ENCODE results near the gene PPFIBP2. TPM values are rescaled to one million over a fixed set of nuclear protein-coding genes. Genes with fewer than 3 reads are reported as not detected.

PPFIBP2 gene
- total RNA-seq, 1 donor from 2014 or later = 8.7 TPM

DNA sequence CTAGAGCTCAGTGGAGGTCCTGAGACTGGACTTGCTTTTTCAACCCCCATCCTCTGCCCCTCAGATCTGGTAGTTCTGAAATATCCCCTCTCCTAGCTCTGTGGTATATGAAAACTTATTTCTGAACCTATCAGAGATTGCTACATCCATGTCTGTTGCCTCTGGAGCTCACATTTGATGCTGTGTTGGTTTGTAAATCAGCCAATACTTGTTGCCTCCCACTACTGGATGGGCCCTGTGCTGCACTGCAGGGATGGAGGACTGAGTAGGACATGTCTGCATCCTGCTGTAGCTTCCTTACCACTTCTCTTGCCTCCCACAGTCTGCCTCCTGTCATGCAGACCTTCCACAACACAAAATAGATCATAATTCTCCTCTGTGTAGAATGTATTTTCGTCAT lies 23.3 kb upstream of the PPFIBP2 start:
- Histone ChIP-seq H4K20me1 (ENCODE audit: low read depth) (no peaks in the 10 kb centered on the region), H3K9me3 (ENCODE audit: low read depth) (no peaks in the 10 kb centered on the region), H3F3A (ENCODE audit: low read depth) (no peaks in the 10 kb centered on the region), H3K79me2 (ENCODE audit: low read depth) (no peaks in the 10 kb centered on the region), H3K4me3 (no peak overlapping the region), H3K27me3 (no peaks in the 10 kb centered on the region), H2AFZ (replicated peaks) (no peak overlapping the region), H3K4me1 (no peaks in the 10 kb centered on the region), H3K4me2 (no peak overlapping the region), H3K27ac (no peak overlapping the region), H3K36me3 (no peaks in the 10 kb centered on the region), H3K9ac (no peak overlapping the region)
- no peaks in the 10 kb centered on the region for H3K36me3 Mint-ChIP-seq
- no peak overlapping the region for H3K4me3 Mint-ChIP-seq
- H3K4me1 Mint-ChIP-seq = peaks cover 8% of the 10 kb centered on the region
- H3K9me3 Mint-ChIP-seq = no peaks in the 10 kb centered on the region
- no peak for DNase-seq (ENCODE audit: low spot score)
- TF ChIP-seq, protein P1, sequence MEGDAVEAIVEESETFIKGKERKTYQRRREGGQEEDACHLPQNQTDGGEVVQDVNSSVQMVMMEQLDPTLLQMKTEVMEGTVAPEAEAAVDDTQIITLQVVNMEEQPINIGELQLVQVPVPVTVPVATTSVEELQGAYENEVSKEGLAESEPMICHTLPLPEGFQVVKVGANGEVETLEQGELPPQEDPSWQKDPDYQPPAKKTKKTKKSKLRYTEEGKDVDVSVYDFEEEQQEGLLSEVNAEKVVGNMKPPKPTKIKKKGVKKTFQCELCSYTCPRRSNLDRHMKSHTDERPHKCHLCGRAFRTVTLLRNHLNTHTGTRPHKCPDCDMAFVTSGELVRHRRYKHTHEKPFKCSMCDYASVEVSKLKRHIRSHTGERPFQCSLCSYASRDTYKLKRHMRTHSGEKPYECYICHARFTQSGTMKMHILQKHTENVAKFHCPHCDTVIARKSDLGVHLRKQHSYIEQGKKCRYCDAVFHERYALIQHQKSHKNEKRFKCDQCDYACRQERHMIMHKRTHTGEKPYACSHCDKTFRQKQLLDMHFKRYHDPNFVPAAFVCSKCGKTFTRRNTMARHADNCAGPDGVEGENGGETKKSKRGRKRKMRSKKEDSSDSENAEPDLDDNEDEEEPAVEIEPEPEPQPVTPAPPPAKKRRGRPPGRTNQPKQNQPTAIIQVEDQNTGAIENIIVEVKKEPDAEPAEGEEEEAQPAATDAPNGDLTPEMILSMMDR (IDR thresholded peaks at IDR 0.05) = no peak
- TF ChIP-seq EZH2phosphoT487 (IDR thresholded peaks at IDR 0.05) = no peak
- TF ChIP-seq EZH2 (IDR thresholded peaks at IDR 0.05) = no peak
- H3K27ac Mint-ChIP-seq = no peak overlapping the region
- H3K27me3 Mint-ChIP-seq (ENCODE audit: insufficient read depth, low read depth) = peaks cover 4% of the 10 kb centered on the region

DNA sequence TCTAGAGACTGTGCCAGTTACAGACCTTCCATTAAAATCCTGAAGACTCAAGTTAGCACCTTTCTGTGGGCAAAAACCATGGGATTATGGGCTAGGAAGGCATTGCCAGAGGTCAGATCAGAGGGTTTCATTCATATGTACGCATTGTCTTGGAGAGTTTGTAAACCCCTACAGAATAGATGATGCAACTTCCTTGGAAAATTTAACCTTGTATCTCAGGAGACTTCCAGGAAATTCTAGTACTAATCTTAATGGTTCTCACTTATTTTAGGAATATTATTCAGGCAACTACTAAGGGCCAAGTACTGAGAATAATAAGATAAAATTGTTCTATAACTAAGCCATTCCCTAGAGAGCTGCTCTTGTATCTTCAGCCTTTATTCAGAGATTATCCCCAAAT lies 21.5 kb upstream of the PPFIBP2 start:
- Mint-ChIP-seq H3K9me3 (no peaks in the 10 kb centered on the region), H3K27ac (no peak overlapping the region)
- no peak overlapping the region for H2AFZ ChIP-seq (replicated peaks)

DNA sequence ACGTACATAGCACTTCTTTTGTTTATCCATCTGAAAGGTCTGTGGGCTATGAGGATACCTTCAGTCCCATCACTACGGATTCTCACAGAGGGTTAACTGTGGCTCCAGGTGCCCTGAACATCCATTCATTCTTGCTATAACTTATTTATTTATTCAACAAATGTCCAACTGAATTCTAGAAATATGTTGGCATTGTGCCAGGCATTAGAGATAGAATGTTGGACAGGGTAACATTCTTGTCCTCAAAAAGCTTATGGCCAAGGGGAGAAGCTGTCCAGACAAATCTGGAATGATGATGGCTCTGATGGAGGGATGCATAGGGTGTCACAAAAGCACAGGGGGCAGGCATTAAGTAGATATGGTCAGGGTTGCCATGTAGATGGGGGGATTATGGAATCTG lies 20.1 kb upstream of the PPFIBP2 start:
- peaks cover 4% of the 10 kb centered on the region for H3K27me3 Mint-ChIP-seq (ENCODE audit: insufficient read depth, low read depth)
- peaks cover 8% of the 10 kb centered on the region for H3K4me1 Mint-ChIP-seq
- no peaks in the 10 kb centered on the region for H3F3A ChIP-seq (ENCODE audit: low read depth)
- no peaks in the 10 kb centered on the region for H3K36me3 Mint-ChIP-seq
- H3K27me3 ChIP-seq = no peaks in the 10 kb centered on the region
- no peaks in the 10 kb centered on the region for H3K9me3 ChIP-seq (ENCODE audit: low read depth)
- H3K27ac ChIP-seq = no peak overlapping the region
- H2AFZ ChIP-seq (replicated peaks) = no peak overlapping the region
- H3K36me3 ChIP-seq = no peaks in the 10 kb centered on the region
- H3K4me3 ChIP-seq = no peak overlapping the region
- DNase-seq (ENCODE audit: low spot score) = no peak
- TF ChIP-seq, protein P1 (IDR thresholded peaks at IDR 0.05) = no peak
- TF ChIP-seq EZH2phosphoT487 (IDR thresholded peaks at IDR 0.05) (no peak), EZH2 (IDR thresholded peaks at IDR 0.05) (no peak)
- no peak overlapping the region for H3K27ac Mint-ChIP-seq
- H3K4me1 ChIP-seq = no peaks in the 10 kb centered on the region
- H3K4me3 Mint-ChIP-seq = no peak overlapping the region
- H4K20me1 ChIP-seq (ENCODE audit: low read depth) = no peaks in the 10 kb centered on the region
- no peak overlapping the region for H3K9ac ChIP-seq
- no peaks in the 10 kb centered on the region for H3K9me3 Mint-ChIP-seq
- H3K79me2 ChIP-seq (ENCODE audit: low read depth) = no peaks in the 10 kb centered on the region
- no peak overlapping the region for H3K4me2 ChIP-seq

More for the DNA sequence above, 21.5 kb upstream of the PPFIBP2 start:
- H3K4me3 ChIP-seq = no peak overlapping the region
- no peaks in the 10 kb centered on the region for H3F3A ChIP-seq (ENCODE audit: low read depth)
- H3K4me1 ChIP-seq = no peaks in the 10 kb centered on the region
- H3K9ac ChIP-seq = no peak overlapping the region
- DNase-seq (ENCODE audit: low spot score) = no peak
- Mint-ChIP-seq H3K36me3 (no peaks in the 10 kb centered on the region), H3K27me3 (ENCODE audit: insufficient read depth, low read depth) (peaks cover 4% of the 10 kb centered on the region), H3K4me3 (no peak overlapping the region), H3K4me1 (peaks cover 8% of the 10 kb centered on the region)
- H3K4me2 ChIP-seq = no peak overlapping the region
- no peaks in the 10 kb centered on the region for H4K20me1 ChIP-seq (ENCODE audit: low read depth)
- no peaks in the 10 kb centered on the region for H3K79me2 ChIP-seq (ENCODE audit: low read depth)
- no peak overlapping the region for H3K27ac ChIP-seq
- no peaks in the 10 kb centered on the region for H3K9me3 ChIP-seq (ENCODE audit: low read depth)
- TF ChIP-seq EZH2phosphoT487 (IDR thresholded peaks at IDR 0.05) (no peak), EZH2 (IDR thresholded peaks at IDR 0.05) (no peak)
- TF ChIP-seq, protein P1 (IDR thresholded peaks at IDR 0.05) = no peak
- H3K36me3 ChIP-seq = no peaks in the 10 kb centered on the region
- no peaks in the 10 kb centered on the region for H3K27me3 ChIP-seq

Measured in neural progenitor cell (in vitro differentiated cells).